Rectal smooth muscle tissue (tissue), 1 donor: ENCODE results near the gene UGT8.
"Not testable (repeated sequence)": the region's sequence is repeated elsewhere in the genome, so short reads cannot be mapped to it uniquely, and the experiment has no call there.

Experiments used
- H3K27ac ChIP-seq: one replicate; pipeline ENCODE4 v1.7.0; 2013; ENCODE audit warnings: low read depth, low read length, inconsistent platforms
- H3K27me3 ChIP-seq: one replicate; pipeline ENCODE4 v1.7.0; 2013; ENCODE audit warnings: low read length; ENCODE audit not compliant: control insufficient read depth, insufficient read depth
- H3K36me3 ChIP-seq: one replicate; pipeline ENCODE4 v1.7.0; 2013; ENCODE audit warnings: low read length; ENCODE audit not compliant: control insufficient read depth, insufficient read depth
- H3K4me1 ChIP-seq: one replicate; pipeline ENCODE4 v1.7.0; 2013; ENCODE audit warnings: low read length; ENCODE audit not compliant: control insufficient read depth, insufficient read depth
- H3K4me3 ChIP-seq: one replicate; pipeline ENCODE4 v1.7.0; 2013; ENCODE audit warnings: low read length
- H3K9ac ChIP-seq: one replicate; pipeline ENCODE4 v1.7.0; 2013; ENCODE audit warnings: low read length

The UGT8 gene

DNA sequence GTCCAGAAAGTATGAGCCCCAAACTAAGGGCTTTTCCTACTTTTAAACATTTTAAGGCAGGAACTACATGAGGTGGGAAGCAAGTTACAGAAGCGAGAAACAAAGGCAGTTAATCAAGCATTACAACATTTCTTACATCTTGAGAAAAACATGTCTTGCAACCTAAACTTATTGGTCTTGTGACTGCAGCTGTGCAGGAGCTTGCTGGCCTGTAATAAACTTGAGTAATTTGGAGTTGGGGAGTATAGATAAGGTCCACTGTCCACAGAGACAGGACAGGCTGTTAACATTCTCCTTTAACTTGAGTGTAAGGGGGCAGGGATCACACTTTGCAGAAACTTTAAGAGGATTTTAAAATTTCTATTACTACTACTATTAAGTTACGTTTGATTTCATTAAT is 2.7 kb upstream of the UGT8 start:
- peaks cover 5% of the 10 kb centered on the region for H3K27me3 ChIP-seq
- H3K4me1 ChIP-seq = peaks cover 4% of the 10 kb centered on the region
- H3K9ac ChIP-seq = no peak overlapping the region
- no peak overlapping the region for H3K4me3 ChIP-seq
- no peak overlapping the region for H3K27ac ChIP-seq
- no peaks in the 10 kb centered on the region for H3K36me3 ChIP-seq

- Histone ChIP-seq H3K27me3 (peaks cover 5% of the 10 kb centered on the region), H3K36me3 (no peaks in the 10 kb centered on the region), H3K27ac (no peak overlapping the region), H3K9ac (no peak overlapping the region), H3K4me1 (peaks cover 4% of the 10 kb centered on the region), H3K4me3 (peak overlapping the region; percentile 89)
Measured at GRCh38 chr4:114597410-114598115, 1.0 kb upstream of the UGT8 start.

DNA sequence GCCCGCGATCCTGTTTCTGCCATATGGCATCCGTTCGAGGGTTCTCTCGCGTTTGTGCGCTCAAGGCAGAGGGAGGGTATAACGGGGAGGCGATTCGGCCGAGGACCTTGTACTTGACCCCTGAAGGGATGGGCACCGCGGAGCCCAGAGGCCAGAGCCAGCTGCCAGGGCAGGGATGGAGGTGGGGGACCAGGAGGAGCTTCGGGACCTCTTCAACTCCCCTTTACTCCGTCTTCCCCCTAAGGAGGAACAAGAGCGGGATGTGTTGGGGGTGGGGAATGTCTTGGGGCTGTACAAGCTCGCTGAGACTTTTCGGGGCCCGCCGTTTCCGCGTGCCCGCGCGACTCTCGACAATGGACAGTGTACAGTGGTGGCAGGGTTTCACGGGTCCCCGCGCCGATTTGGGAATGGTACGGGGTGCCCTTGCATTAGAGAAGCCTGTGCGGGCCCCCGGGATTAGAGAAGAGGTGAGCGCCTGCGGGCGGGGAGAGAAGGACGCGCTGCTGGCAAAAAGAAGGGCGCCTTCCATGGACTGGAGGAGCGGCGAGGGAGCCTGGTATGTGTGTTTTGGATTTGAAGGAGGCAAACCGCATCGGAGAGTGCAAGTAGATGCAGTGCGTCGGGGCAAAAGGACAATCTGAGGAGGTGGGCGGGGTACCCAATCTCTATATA is 760 bp downstream of the UGT8 start:
- H3K27me3 ChIP-seq = peaks cover 5% of the 10 kb centered on the region
- no peak overlapping the region for H3K27ac ChIP-seq
- H3K9ac ChIP-seq = peak overlapping the region; percentile 41
- peaks cover 4% of the 10 kb centered on the region for H3K4me1 ChIP-seq
- no peaks in the 10 kb centered on the region for H3K36me3 ChIP-seq
- peak overlapping the region; percentile 89 for H3K4me3 ChIP-seq

DNA sequence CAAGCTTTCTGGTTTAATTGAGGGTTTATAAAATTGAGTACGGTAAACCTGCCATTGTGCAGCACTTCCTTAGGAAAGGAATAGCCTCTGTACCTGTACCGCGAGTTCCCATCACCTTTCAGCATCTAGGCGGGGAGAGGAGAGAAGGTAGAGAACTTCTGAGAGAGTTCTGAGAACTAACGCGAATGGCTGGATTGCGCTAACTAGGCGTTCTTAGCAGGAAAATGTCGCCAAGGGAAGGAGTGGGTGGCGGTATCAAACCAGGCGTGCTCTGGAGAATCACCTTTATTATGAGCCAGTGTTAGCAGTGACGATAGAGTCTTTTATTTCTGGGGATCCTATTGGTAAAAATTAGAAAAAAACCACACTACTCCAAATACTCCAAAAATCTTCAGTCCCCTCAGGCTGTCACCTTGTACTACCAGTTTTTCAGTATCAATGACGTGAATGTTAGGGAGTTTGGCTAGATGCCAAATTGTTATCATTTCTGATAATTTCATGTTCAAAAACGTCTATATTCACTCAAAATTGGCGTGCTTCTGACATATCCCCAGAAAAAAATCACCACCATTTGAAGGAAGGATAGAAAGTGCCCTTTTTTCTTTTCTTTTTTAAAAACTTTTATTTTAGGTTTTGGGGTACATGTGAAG is 1.4 kb downstream of the UGT8 start:
- Histone ChIP-seq H3K4me3 (peak overlapping the region; percentile 89), H3K4me1 (peaks cover 4% of the 10 kb centered on the region), H3K9ac (no peak overlapping the region), H3K27me3 (peaks cover 5% of the 10 kb centered on the region), H3K27ac (no peak overlapping the region), H3K36me3 (no peaks in the 10 kb centered on the region)

DNA sequence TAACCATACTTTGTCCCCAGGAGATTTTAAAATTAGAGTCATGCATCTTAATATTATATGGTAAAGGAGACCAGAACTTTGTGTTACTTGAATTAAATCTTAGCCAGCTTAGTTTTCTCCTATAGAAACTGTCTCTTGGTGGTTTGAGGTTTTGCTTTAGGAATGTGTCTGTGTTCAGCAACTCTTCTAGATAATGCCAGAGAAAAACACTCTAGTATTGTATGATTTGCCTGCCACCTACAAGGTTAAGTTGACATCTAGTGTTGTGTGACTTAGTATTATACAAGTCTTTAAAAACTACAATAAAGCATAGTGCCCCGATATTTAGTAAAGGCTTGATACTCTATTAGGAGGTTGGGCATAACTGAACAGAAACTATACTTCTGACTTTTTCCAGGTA is 2.1 kb downstream of the UGT8 start:
- H3K27ac ChIP-seq = no peak overlapping the region
- H3K4me1 ChIP-seq = peaks cover 4% of the 10 kb centered on the region
- no peak overlapping the region for H3K9ac ChIP-seq
- peaks cover 5% of the 10 kb centered on the region for H3K27me3 ChIP-seq
- H3K4me3 ChIP-seq = no peak overlapping the region
- no peaks in the 10 kb centered on the region for H3K36me3 ChIP-seq

GRCh38 chr4:114601304-114602052 is 2.9 kb downstream of the UGT8 start:
- no peak overlapping the region for H3K27ac ChIP-seq
- no peak overlapping the region for H3K9ac ChIP-seq
- H3K4me3 ChIP-seq = no peak overlapping the region
- H3K36me3 ChIP-seq = no peaks in the 10 kb centered on the region
- peaks cover 5% of the 10 kb centered on the region for H3K27me3 ChIP-seq
- peaks cover 4% of the 10 kb centered on the region for H3K4me1 ChIP-seq

- Histone ChIP-seq H3K27me3 (peaks cover 3% of the 10 kb centered on the region), H3K9ac (no peak overlapping the region), H3K27ac (no peak overlapping the region), H3K4me1 (peaks cover 2% of the 10 kb centered on the region), H3K36me3 (no peaks in the 10 kb centered on the region), H3K4me3 (no peak overlapping the region)
Measured at GRCh38 chr4:114603497-114603896, 4.9 kb downstream of the UGT8 start.

DNA sequence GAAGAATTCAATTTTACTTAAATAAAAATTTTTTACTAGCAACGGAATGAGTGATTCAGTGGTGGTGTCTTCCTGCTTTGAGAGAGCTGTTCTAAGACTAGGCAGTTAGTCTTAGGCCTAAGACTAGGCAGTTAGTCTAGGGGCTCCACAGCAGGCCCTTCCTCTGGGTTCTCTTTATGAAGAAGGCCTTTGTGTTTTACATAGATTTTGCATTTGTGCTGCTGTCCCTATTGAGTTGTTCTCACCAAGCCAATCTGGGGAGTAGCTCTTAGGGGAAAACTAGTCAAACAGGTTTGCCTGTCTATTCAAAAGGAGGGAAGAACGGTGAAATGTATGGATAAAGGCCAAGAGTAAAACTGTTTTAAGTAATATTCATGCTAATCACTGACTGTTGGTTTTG is 7.6 kb downstream of the UGT8 start:
- Histone ChIP-seq H3K4me3 (no peak overlapping the region), H3K27ac (no peak overlapping the region), H3K27me3 (no peaks in the 10 kb centered on the region), H3K9ac (no peak overlapping the region), H3K36me3 (no peaks in the 10 kb centered on the region), H3K4me1 (no peaks in the 10 kb centered on the region)

- H3K4me3 ChIP-seq = no peak overlapping the region
- no peaks in the 10 kb centered on the region for H3K4me1 ChIP-seq
- no peak overlapping the region for H3K27ac ChIP-seq
- H3K36me3 ChIP-seq = no peaks in the 10 kb centered on the region
- H3K27me3 ChIP-seq = no peaks in the 10 kb centered on the region
- H3K9ac ChIP-seq = no peak overlapping the region
Measured at GRCh38 chr4:114607056-114607455, 8.4 kb downstream of the UGT8 start.

DNA sequence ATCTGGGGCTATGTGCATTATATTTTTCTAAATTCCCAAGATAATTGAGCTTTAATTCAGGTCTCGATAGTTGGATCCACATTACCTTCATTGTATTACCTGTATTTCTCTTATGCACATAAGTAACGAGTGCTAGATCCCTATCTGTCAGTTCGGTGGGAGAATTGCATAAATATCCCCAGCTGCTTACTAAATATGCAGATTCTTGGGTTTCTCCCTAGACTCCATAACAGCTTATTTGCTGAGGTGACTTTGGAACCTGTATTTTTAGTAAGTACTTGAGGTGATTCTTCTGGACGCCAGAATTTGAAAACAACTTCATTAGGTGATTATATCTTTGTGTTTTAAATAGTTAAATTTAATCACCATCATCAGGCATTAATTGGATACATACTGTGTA is 15.0 kb downstream of the UGT8 start:
- Histone ChIP-seq H3K9ac (no peak overlapping the region), H3K4me1 (no peaks in the 10 kb centered on the region), H3K27ac (no peak overlapping the region), H3K4me3 (no peak overlapping the region), H3K27me3 (no peaks in the 10 kb centered on the region), H3K36me3 (no peaks in the 10 kb centered on the region)

- Histone ChIP-seq H3K4me3 (peak overlapping the region; percentile 15), H3K9ac (no peak overlapping the region), H3K27ac (no peak overlapping the region), H3K4me1 (no peaks in the 10 kb centered on the region), H3K36me3 (no peaks in the 10 kb centered on the region), H3K27me3 (no peaks in the 10 kb centered on the region)
Measured at GRCh38 chr4:114615435-114615834, 16.8 kb downstream of the UGT8 start.

DNA sequence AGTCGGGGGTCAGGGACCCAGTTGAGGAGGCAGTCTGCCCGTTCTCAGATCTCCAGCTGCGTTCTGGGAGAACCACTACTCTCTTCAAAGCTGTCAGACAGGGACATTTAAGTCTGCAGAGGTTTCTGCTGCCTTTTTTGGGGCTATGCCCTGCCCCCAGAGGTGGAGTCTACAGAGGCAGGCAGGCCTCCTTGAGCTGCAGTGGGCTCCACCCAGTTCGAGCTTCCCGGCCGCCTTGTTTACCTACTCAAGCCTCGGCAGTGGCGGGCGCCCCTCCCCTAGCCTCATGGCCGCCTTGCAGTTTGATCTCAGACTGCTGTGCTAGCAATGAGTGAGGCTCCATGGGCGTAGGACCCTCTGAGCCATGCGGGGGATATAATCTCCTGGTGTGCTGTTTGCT is 17.4 kb downstream of the UGT8 start:
- H3K9ac ChIP-seq, H3K36me3 ChIP-seq, H3K4me1 ChIP-seq, H3K27ac ChIP-seq, H3K27me3 ChIP-seq: not testable (repeated sequence)
- peak overlapping the region; percentile 15 for H3K4me3 ChIP-seq
